ENCODE data around the gene ARHGAP44.

The ARHGAP44 gene

GRCh38 chr17:12789481-12790248, at the start of gene ARHGAP44:
TSS of gene ARHGAP44 (plus strand) at chr17:12789498. CDS start at chr17:12789839, 341 bp downstream.
- TF ChIP-seq CTCF (IDR thresholded peaks at IDR 0.05; ENCODE audit: low read depth, low read length, missing control alignments), result no peak
- DNase-seq (ENCODE audit: low read depth), result no peak
- peak within 1 kb of the TSS; percentile 94 for H3K4me3 ChIP-seq (ENCODE audit: low read depth, low read length)

GRCh38 chr17:12739500-12739899, 49.8 kb upstream of the ARHGAP44 start:
- no peak for DNase-seq (ENCODE audit: low read depth)
- TF ChIP-seq CTCF (IDR thresholded peaks at IDR 0.05; ENCODE audit: low read depth, low read length, missing control alignments), result no peak
- H3K4me3 ChIP-seq (ENCODE audit: low read depth, low read length), result no peak overlapping the region

GRCh38 chr17:12743046-12743445, 46.3 kb upstream of the ARHGAP44 start:
- H3K4me3 ChIP-seq (ENCODE audit: low read depth, low read length), result no peak overlapping the region
- no peak for DNase-seq (ENCODE audit: low read depth)
- no peak for TF ChIP-seq CTCF (IDR thresholded peaks at IDR 0.05; ENCODE audit: low read depth, low read length, missing control alignments)

- no peak for DNase-seq (ENCODE audit: low read depth)
- no peak for TF ChIP-seq CTCF (IDR thresholded peaks at IDR 0.05; ENCODE audit: low read depth, low read length, missing control alignments)
- H3K4me3 ChIP-seq (ENCODE audit: low read depth, low read length), result no peak overlapping the region
These were observed 45.0 kb upstream of the ARHGAP44 start for GRCh38 chr17:12744298-12744697.

GRCh38 chr17:12744786-12745185, 44.5 kb upstream of the ARHGAP44 start:
- TF ChIP-seq CTCF (IDR thresholded peaks at IDR 0.05; ENCODE audit: low read depth, low read length, missing control alignments), result no peak
- DNase-seq (ENCODE audit: low read depth), result no peak
- H3K4me3 ChIP-seq (ENCODE audit: low read depth, low read length), result no peak overlapping the region

GRCh38 chr17:12745486-12745885, 43.8 kb upstream of the ARHGAP44 start:
- no peak for TF ChIP-seq CTCF (IDR thresholded peaks at IDR 0.05; ENCODE audit: low read depth, low read length, missing control alignments)
- DNase-seq (ENCODE audit: low read depth), result no peak
- no peak overlapping the region for H3K4me3 ChIP-seq (ENCODE audit: low read depth, low read length)

- TF ChIP-seq CTCF (IDR thresholded peaks at IDR 0.05; ENCODE audit: low read depth, low read length, missing control alignments), result no peak
- DNase-seq (ENCODE audit: low read depth), result no peak
- H3K4me3 ChIP-seq (ENCODE audit: low read depth, low read length), result no peak overlapping the region
These were observed 32.5 kb upstream of the ARHGAP44 start for GRCh38 chr17:12756786-12757185.

All from GM12864 (cell line).